OCI-LY7 (cell line): ENCODE measurements around the gene ERC1. TPM values are rescaled to one million over a fixed set of nuclear protein-coding genes. Genes with fewer than 3 reads are reported as not detected.
"Not testable (repeated sequence)": the region's sequence is repeated elsewhere in the genome, so short reads cannot be mapped to it uniquely, and the experiment has no call there.

Experiments used
- BruUV-seq: library from RNA; stranded (reverse); fragments of 400-500 nt; replicated peaks from 2 replicates; lab custom pipeline; 2021; lab: Mats Ljungman, UMichigan
- CTCF ChIA-PET: fragments of 300-600 bp; sonication (Branson Sonifier 250); formaldehyde crosslinking; loops from one replicate; lab custom pipeline; 2022; ENCODE audit warnings: antibody characterized with exemption; ENCODE audit not compliant: unreplicated experiment; lab: Charles Lee
- POLR2A ChIA-PET: fragments of 300-600 bp; sonication (Branson Sonifier 250); formaldehyde crosslinking; loops from one replicate; lab custom pipeline; 2022; ENCODE audit warnings: antibody characterized with exemption; lab: Charles Lee
- DNase-seq: peaks from one replicate; pipeline ENCODE4 v3.0.0-alpha.2; 2015; ENCODE audit warnings: low spot score
- H2AFZ ChIP-seq: fragments of 200-600 bp; sonication (generic), shearing (Covaris generic); 2 replicates; pipeline ENCODE4 v1.6.1; 2014; ENCODE audit warnings: mild to moderate bottlenecking, antibody characterized with exemption, low read length, moderate library complexity
- H3K27ac ChIP-seq: fragments of 200-600 bp; sonication (generic); 2 replicates; pipeline ENCODE4 v1.5.1; 2014; ENCODE audit warnings: mixed run types, low read depth, mild to moderate bottlenecking, moderate library complexity, low read length, inconsistent platforms; ENCODE audit not compliant: poor library complexity, severe bottlenecking
- H3K36me3 ChIP-seq: fragments of 200-600 bp; sonication (generic); 2 replicates; pipeline ENCODE4 v1.6.1; 2014; ENCODE audit warnings: mild to moderate bottlenecking, antibody characterized with exemption, low read length, moderate library complexity, mixed read lengths; ENCODE audit not compliant: insufficient read depth
- H3K4me1 ChIP-seq: fragments of 200-600 bp; sonication (generic); 2 replicates; pipeline ENCODE4 v1.5.1; 2014; ENCODE audit warnings: mild to moderate bottlenecking, low read length; ENCODE audit not compliant: insufficient read depth, poor library complexity, severe bottlenecking
- H3K4me2 ChIP-seq: fragments of 200-600 bp; sonication (generic); 2 replicates; pipeline ENCODE4 v1.6.1; 2014; ENCODE audit warnings: mild to moderate bottlenecking, low read length
- H3K4me3 ChIP-seq: fragments of 200-600 bp; sonication (generic); 2 replicates; pipeline ENCODE4 v1.5.1; 2014; ENCODE audit warnings: mild to moderate bottlenecking, low read depth, low read length; ENCODE audit not compliant: poor library complexity, severe bottlenecking
- H3K79me2 ChIP-seq: fragments of 200-600 bp; sonication (generic); 2 replicates; pipeline ENCODE4 v1.6.1; 2016; ENCODE audit warnings: low read depth, mild to moderate bottlenecking, low read length, moderate library complexity, mixed read lengths; ENCODE audit not compliant: insufficient read depth
- H3K9me2 ChIP-seq: fragments of 200-600 bp; sonication (generic); 2 replicates; pipeline ENCODE4 v1.6.1; 2016; ENCODE audit warnings: mild to moderate bottlenecking, low read length, mixed read lengths; ENCODE audit not compliant: insufficient read depth
- H3K9me3 ChIP-seq: fragments of 200-600 bp; sonication (generic); 2 replicates; pipeline ENCODE4 v1.6.1; 2014; ENCODE audit warnings: mild to moderate bottlenecking, mixed run types, low read length, mixed read lengths
- H4K20me1 ChIP-seq: fragments of 200-600 bp; sonication (generic); 2 replicates; pipeline ENCODE4 v1.6.1; 2014; ENCODE audit warnings: mild to moderate bottlenecking, antibody characterized with exemption, low read length, moderate library complexity, mixed read lengths; ENCODE audit not compliant: insufficient read depth
- EZH2phosphoT487 ChIP-seq: fragments of 200-600 bp; sonication (generic); IDR thresholded peaks from 2 replicates; pipeline ENCODE4 v1.6.1; 2018; ENCODE audit warnings: low read depth, borderline replicate concordance, mild to moderate bottlenecking, mixed run types, antibody characterized with exemption, low read length, moderate library complexity, mixed read lengths
- intact Hi-C: fragments of 100-400 bp; cut with micrococcal nuclease; formaldehyde crosslinking; loops from one replicate; pipeline ENCODE4 v1.10.0; 2022; ENCODE audit not compliant: unreplicated experiment
- total RNA-seq, 2 experiments: library from RNA; depleted of rRNA in 1 of 2; stranded (reverse); fragments of >200 nt in 1 of 2; shearing (Covaris generic) in 1 of 2; gene quantifications; 2 replicates each; pipeline ENCODE4 v1.2.3, GENCODE V29; 2014 to 2022
- TF ChIP-seq, protein P1 (sequence below): fragments of 200-600 bp; sonication (generic); conservative IDR thresholded peaks from 2 replicates; pipeline ENCODE4 v1.5.1; 2014; ENCODE audit warnings: mild to moderate bottlenecking, antibody characterized with exemption, low read length, moderate library complexity, mixed read lengths

The ERC1 gene
- total RNA-seq, 2 experiments from 2014 or later = 26.9 to 86.9 TPM

DNA sequence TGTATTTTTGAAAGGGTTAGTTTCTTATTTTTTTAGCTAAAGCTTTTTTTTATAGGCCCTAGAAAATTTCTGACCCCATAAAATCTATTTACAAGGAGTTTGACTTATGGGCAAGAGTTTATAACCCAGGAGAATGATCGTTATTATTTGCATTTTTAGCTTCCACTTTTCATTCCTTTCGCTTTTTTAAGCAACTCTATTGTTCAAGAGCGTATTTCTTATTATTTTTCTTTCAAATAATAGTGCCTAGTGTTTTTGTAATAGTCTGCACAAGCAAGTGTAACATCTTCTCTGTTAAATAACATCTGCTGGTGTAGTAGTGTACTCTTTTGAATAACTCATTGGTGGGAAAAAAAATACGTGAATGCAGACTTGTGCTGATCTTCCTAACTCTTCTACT is 216.3 kb downstream of the ERC1 start:
- no peak for TF ChIP-seq EZH2phosphoT487
- peak overlapping the region; percentile 100 for H3K4me2 ChIP-seq
- peak overlapping the region; percentile 18; the same call in 1 of the 2 replicates for H2AFZ ChIP-seq
- H3K4me3 ChIP-seq = peak overlapping the region; percentile 72
- H3K9me3 ChIP-seq = no peaks in the 10 kb centered on the region
- H3K4me1 ChIP-seq = peaks cover 54% of the 10 kb centered on the region
- POLR2A ChIA-PET = interaction anchor here (0.6 to 2.4 kb wide), 11 partner anchors 23 to 399 kb away, joined by 3 to 9 read pairs (median 4); no protein-coding TSS in a partner anchor
- H3K27ac ChIP-seq = peak overlapping the region; percentile 100
- H4K20me1 ChIP-seq = no peaks in the 10 kb centered on the region
- DNase-seq = peak; percentile 37
- CTCF ChIA-PET = no interaction called here
- intact Hi-C loops = loop anchor here (2.0 to 5.0 kb wide), 2 partner anchors 110 to 385 kb away; partner anchors contain the start of gene FBXL14
- H3K36me3 ChIP-seq = peaks cover 11% of the 10 kb centered on the region
- H3K9me2 ChIP-seq = no peaks in the 10 kb centered on the region
- BruUV-seq = no TSS peak
- H3K79me2 ChIP-seq = peaks cover 67% of the 10 kb centered on the region; the same call in 1 of the 2 replicates

DNA sequence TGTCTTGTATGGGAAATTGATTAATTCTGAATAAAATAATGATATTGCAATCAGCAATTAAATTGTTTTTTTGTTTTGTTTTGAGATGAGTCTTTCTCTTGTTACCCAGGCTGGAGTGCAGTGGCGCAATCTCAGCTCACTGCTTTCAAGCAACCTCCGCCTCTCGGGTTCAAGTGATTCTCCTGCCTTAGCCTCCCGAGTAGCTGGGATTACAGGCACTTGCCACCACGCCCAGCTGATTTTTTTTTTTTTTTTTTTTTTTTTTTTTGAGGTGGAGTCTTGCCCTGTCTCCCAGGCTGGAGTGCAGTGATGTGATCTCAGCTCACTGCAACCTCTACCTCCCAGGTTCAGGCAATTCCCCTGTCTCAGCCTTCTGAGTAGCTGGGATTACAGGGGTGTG is 217.7 kb downstream of the ERC1 start:
- H3K9me3 ChIP-seq, BruUV-seq, H3K9me2 ChIP-seq, H2AFZ ChIP-seq, DNase-seq, CTCF ChIA-PET, H3K4me3 ChIP-seq, H4K20me1 ChIP-seq: not testable (repeated sequence)
- POLR2A ChIA-PET = interaction anchor here (0.6 to 1.2 kb wide), 6 partner anchors 8 to 826 kb away, joined by 3 to 8 read pairs (median 6); no protein-coding TSS in a partner anchor
- intact Hi-C loops = loop anchor here (5.0 kb wide), 1 partner anchor 384 kb away; the partner anchor contains the start of gene FBXL14
- peak overlapping the region; percentile 100 for H3K4me2 ChIP-seq
- peaks cover 18% of the 10 kb centered on the region for H3K36me3 ChIP-seq
- peak overlapping the region; percentile 100 for H3K27ac ChIP-seq
- H3K79me2 ChIP-seq = peaks cover 56% of the 10 kb centered on the region; the same call in 1 of the 2 replicates
- peaks cover 39% of the 10 kb centered on the region for H3K4me1 ChIP-seq

DNA sequence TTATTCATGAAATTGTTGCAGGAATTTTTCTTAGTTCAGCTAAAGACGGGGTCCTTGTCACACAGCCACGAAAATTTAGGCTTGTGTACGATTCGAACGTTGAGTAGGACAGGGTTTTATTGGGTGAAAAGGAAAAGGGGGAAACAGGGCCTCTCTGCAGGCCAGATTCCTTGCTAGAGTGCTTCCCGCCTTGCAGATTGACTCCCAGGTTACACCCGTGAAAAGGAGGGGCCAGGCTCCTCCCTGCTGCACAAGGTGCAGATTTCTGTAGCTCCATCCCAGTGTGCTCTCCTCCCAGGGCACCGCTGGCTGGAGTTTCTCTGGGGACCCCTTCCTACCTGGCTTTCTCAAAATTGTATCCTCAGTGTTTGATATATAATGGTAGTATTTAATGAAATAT is 221.5 kb downstream of the ERC1 start:
- POLR2A ChIA-PET = interaction anchor here (0.6 to 1.4 kb wide), 3 partner anchors 34 to 475 kb away, joined by 3 to 4 read pairs (median 4); no protein-coding TSS in a partner anchor
- Histone ChIP-seq H3K4me1 (peaks cover 23% of the 10 kb centered on the region), H3K4me3 (no peak overlapping the region), H3K36me3 (peaks cover 21% of the 10 kb centered on the region), H3K4me2 (no peak overlapping the region), H3K79me2 (peaks cover 24% of the 10 kb centered on the region; the same call in 1 of the 2 replicates), H4K20me1 (0 out of 2 replicates have a peak, but pooled peaks cover 4% of the 10 kb centered on the region), H2AFZ (no peak overlapping the region), H3K9me3 (no peaks in the 10 kb centered on the region), H3K9me2 (no peaks in the 10 kb centered on the region), H3K27ac (no peak overlapping the region)
- DNase-seq = no peak
- TF ChIP-seq, protein P1, sequence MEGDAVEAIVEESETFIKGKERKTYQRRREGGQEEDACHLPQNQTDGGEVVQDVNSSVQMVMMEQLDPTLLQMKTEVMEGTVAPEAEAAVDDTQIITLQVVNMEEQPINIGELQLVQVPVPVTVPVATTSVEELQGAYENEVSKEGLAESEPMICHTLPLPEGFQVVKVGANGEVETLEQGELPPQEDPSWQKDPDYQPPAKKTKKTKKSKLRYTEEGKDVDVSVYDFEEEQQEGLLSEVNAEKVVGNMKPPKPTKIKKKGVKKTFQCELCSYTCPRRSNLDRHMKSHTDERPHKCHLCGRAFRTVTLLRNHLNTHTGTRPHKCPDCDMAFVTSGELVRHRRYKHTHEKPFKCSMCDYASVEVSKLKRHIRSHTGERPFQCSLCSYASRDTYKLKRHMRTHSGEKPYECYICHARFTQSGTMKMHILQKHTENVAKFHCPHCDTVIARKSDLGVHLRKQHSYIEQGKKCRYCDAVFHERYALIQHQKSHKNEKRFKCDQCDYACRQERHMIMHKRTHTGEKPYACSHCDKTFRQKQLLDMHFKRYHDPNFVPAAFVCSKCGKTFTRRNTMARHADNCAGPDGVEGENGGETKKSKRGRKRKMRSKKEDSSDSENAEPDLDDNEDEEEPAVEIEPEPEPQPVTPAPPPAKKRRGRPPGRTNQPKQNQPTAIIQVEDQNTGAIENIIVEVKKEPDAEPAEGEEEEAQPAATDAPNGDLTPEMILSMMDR = no peak
- TF ChIP-seq EZH2phosphoT487 = no peak
- intact Hi-C loops = no loop called here
- BruUV-seq = no TSS peak
- CTCF ChIA-PET = no interaction called here
